SK-MEL-5 (cell line): ENCODE measurements around the gene CIDEC. TPM values are rescaled to one million over a fixed set of nuclear protein-coding genes. Genes with fewer than 3 reads are reported as not detected.
"Not testable (repeated sequence)": the region's sequence is repeated elsewhere in the genome, so short reads cannot be mapped to it uniquely, and the experiment has no call there.

Experiments
- DNase-seq: peaks from one replicate; pipeline ENCODE4 v3.0.0-alpha.2; 2016; ENCODE audit warnings: low read depth, low spot score
- in situ Hi-C: cut with HindIII; loops from 2 replicates; pipeline ENCODE4 v1.10.0; 2016; ENCODE audit warnings: low sequenced_read_pairs, high pct_unique_total_duplicates, low pct_unique_long_range_greater_than_20kb
- total RNA-seq: library from RNA; depleted of rRNA; stranded (reverse); fragments of >200 nt; shearing (Covaris generic); gene quantifications from 2 replicates; pipeline ENCODE4 v1.2.3, GENCODE V29; 2014

CIDEC gene
- total RNA-seq, 1 experiment from 2014 or later = 0.71 TPM

DNA sequence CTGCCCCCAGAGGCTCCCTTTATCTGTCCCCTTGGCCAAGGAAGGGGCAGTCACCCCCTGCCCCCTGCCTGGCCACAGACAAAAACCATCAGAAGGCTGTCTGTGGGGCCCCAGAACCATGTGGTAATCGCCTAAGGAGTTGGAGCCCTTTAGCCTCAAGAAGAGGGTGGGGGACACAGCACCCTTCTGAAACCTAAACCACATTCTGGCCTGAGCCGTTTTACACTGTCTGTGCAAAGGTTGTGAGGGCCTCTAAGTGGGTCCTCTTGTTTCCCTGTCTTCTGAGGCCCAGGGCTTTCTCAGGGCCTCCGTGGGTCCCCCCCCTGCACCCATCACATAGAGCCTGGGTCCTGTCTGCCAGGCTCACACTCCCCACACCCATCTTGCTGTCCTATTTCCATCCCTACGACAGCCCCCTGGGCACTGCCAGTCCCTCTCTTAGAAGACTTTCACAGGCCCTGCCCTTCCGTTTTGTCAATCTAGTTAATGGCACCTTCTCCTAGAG, 18.4 kb downstream of the CIDEC start:
- in situ Hi-C loops = no loop called here
- no peak for DNase-seq

DNA sequence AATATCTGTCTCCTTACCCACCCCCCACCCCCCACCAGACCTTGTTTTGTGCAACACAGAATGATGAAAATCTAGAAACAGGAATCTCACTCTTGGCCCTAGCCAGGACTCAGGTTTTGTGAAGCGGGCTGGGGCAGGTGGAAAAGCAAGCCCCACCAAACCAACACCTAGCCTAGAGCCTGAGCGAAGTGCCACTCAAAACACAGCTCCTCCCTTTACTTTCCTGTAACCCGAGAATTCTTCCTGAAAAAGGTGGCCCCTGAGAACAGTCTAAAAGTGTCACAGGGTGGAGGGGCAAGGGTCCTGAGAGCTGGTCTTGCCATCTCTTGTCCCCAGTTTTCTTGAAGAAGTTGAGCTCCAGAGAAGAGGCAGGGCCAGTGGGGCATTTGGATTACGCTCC, 18.9 kb downstream of the CIDEC start:
- no peak for DNase-seq
- in situ Hi-C loops = no loop called here

GRCh38 chr3:9859530-9860025, 20.5 kb downstream of the CIDEC start:
- in situ Hi-C loops = no loop called here
- DNase-seq = no peak

DNA sequence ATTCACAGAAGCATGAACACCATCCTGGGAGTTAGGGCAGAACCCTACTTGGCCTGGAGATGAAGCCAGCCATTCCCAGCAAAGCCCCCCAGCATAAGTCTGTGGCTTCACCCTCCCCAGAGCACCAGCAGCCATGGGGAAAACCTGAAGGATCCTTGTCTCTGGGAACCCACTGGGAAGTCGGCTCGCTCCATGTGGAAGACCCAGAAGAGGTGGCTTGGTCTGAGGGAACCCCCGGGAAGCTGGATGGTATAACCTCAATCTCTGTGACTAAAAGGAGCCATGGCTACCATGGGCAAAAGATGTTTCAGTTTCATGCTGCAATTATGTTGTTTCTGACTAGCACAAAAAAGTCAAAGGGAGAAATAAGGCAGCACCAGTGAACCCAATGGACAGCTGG, 24.5 kb downstream of the CIDEC start:
- in situ Hi-C loops = no loop called here
- no peak for DNase-seq

- DNase-seq, in situ Hi-C loops: not testable (repeated sequence)
Measured at GRCh38 chr3:9854291-9854940, 25.6 kb downstream of the CIDEC start.

- in situ Hi-C loops = no loop called here
- peak; percentile 43 for DNase-seq
Measured at GRCh38 chr3:9852528-9852927, 27.5 kb downstream of the CIDEC start.

GRCh38 chr3:9851926-9852325, 28.1 kb downstream of the CIDEC start:
- DNase-seq, in situ Hi-C loops: not testable (repeated sequence)

- in situ Hi-C loops, DNase-seq: not testable (repeated sequence)
Measured at GRCh38 chr3:9851383-9851782, 28.7 kb downstream of the CIDEC start.

GRCh38 chr3:9848860-9849259, 31.2 kb downstream of the CIDEC start:
- in situ Hi-C loops = not testable (repeated sequence)
- peak; percentile 58 for DNase-seq

DNA sequence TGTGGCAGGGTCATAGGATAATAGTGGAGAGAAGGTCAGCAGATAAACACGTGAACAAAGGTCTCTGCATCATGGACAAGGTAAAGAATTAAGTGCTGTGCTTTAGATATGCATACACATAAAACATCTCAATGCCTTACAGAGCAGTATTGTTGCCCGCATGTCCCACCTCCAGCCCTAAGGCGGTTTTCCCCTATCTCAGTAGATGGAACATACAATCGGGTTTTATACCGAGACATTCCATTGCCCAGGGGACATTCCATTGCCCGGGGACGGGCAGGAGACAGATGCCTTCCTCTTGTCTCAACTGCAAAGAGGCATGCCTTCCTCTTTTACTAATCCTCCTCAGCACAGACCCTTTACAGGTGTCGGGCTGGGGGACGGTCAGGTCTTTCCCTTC, 32.2 kb downstream of the CIDEC start:
- DNase-seq = peak; percentile 84
- in situ Hi-C loops = not testable (repeated sequence)

DNA sequence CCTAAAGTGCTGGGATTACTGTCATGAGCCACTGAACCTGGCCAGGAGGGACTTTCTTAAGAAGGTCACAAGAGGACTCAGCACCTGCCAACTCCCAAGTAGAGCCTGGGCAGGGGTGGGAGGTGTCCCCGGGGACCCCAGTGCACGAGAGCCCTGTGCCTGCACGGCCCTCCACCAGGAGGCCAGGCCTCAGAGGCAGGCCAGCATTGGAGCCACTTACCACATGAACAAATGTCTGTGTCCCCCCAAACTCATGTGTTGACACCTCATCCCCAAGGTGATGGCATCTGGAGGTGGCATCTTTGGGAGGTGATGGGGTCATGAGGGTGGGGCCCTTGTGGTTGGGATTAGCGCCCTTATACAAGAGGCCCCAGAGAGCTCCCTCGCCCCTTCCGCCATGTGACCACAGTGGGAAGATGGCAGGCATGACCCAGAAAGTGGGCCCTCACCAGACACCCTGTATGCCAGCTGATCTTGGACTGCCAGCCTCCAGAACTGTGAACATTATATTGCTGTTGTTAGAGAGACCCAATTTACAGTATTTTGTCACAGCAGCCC, 33.0 kb downstream of the CIDEC start:
- DNase-seq = no peak
- in situ Hi-C loops = no loop called here

GRCh38 chr3:9846231-9846630, 33.8 kb downstream of the CIDEC start:
- no peak for DNase-seq
- in situ Hi-C loops = no loop called here

DNA sequence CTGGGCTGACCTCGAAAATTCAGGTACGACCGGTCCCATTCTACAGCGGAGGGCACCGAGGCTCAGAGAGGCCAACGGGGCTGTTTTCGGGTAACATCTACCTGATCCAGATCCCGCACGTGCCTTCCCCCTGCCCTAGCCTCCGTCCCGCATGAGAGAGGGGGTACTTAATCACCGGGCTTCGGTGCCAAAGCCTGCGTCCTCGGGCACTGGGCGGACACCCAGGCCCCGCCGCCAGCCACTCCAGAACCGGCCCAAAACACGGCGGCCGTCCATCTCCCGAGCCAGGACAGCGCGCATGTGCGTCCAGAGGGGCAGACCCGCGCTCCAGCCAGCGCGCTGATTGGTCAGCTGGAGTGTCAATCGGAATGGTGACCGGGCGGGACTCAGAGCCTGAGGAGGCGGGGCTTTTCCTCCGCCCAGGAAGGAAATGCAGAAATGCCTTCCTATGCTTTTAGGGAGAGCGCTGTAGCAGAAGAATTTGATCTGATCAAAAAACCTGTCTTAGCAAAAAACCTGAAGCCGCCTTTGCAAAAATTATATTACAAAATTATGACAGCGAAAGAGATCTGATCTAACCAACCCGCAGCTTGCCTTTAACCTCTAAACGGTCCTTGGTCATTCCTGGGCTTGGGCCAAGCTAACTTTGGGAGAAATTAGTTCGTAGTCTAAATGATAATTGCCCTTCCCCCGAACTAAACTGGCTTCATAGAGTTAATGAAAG, 36.2 kb downstream of the CIDEC start, which contains the start of gene RPUSD3:
TSS of gene RPUSD3 (minus strand) at position 294 of the 724 bp plus-strand sequence. CDS start at position 276, 18 bp downstream.
- in situ Hi-C loops = no loop called here
- peak; percentile 96 for DNase-seq

DNA sequence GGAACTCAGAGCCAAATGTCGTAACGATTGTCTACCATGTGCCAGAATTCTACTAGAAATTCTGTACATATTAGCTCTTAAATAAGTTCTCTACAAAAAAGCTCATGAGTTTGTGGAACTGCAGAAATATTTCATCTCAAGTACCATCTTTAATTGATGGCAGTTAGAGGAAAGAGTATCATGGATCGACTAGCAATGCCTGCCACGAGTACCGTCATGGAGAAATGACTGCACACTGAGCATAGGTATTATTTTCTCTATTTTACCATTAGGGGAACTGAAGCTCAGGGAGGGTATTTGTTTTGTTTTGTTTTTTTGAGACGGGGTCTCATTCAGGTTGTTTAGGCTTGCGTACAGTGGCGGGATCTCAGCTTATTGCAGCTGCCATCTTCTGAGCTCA, 39.0 kb downstream of the CIDEC start:
- in situ Hi-C loops = no loop called here
- DNase-seq = no peak

DNA sequence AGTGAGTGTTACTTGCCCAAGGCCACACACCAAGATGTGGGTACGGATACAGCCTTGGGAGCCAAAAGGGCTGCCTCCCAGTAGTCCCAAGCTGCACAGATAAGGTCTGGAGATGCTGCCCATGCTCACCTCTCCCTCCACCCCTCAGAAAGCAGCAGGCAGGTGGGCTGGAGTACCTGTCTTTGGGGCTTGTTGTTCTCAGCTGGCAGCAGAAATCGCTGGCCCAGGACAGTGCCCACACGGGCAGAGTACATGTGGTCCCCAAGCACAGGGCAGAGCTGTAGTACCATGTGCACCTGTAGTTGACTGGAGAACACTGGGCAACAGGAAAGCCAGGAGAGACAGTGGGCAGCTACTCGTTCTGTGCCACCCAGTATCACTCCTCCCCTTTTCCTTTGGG, 41.2 kb downstream of the CIDEC start:
- in situ Hi-C loops = no loop called here

GRCh38 chr3:9837701-9838582, 42.1 kb downstream of the CIDEC start:
- no peak for DNase-seq
- in situ Hi-C loops = no loop called here

More for the DNA sequence above, 41.2 kb downstream of the CIDEC start:
- DNase-seq = no peak

GRCh38 chr3:9834520-9835380, 45.3 kb downstream of the CIDEC start:
- DNase-seq = no peak
- in situ Hi-C loops = no loop called here
